Lower leg skin (tissue), 3 donors: ENCODE data around the gene PDZRN3.

ENCODE experiments used
- POLR2A ChIP-seq, 2 donors: fragments of 450-650 bp; IDR thresholded peaks; one replicate each; pipeline ENCODE4 v1.6.1; 2016 to 2017; ENCODE audit warnings: antibody characterized with exemption in 2 of 2, mild to moderate bottlenecking in 1 of 2, moderate library complexity in 1 of 2
- TF ChIP-seq, protein P1 (sequence below), 3 donors: fragments of 450-650 bp; IDR thresholded peaks; one replicate each; pipeline ENCODE4 v1.5.1; 2016; ENCODE audit warnings: antibody characterized with exemption in 3 of 3, mild to moderate bottlenecking in 3 of 3, moderate library complexity in 2 of 3

DNA sequence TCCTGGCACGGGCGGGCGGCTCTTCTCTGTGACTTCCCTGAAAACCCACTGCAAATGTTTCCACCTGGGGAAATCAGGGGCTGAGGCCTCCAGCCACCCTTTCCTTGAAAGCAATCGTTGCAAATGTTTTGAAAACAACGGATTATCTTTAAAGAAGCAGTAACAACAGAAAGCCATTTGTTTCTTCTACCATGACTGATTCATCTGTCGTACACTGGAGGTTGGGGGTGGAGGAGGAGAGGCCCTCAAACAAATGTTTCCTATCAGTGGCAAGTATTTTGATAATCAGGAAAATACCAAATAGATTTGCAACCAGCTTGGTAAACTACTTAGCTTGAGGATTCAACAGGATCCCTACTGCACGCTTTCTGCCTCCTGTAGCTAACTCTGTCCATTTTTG lies 114.9 kb downstream of the PDZRN3 start:
- TF ChIP-seq, protein P1, sequence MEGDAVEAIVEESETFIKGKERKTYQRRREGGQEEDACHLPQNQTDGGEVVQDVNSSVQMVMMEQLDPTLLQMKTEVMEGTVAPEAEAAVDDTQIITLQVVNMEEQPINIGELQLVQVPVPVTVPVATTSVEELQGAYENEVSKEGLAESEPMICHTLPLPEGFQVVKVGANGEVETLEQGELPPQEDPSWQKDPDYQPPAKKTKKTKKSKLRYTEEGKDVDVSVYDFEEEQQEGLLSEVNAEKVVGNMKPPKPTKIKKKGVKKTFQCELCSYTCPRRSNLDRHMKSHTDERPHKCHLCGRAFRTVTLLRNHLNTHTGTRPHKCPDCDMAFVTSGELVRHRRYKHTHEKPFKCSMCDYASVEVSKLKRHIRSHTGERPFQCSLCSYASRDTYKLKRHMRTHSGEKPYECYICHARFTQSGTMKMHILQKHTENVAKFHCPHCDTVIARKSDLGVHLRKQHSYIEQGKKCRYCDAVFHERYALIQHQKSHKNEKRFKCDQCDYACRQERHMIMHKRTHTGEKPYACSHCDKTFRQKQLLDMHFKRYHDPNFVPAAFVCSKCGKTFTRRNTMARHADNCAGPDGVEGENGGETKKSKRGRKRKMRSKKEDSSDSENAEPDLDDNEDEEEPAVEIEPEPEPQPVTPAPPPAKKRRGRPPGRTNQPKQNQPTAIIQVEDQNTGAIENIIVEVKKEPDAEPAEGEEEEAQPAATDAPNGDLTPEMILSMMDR (IDR thresholded peaks at IDR 0.05): no peak
- no peak for TF ChIP-seq POLR2A (IDR thresholded peaks at IDR 0.05)
